KBM-7 (cell line): ENCODE data around the gene FCRLB.
"Not testable (repeated sequence)": the region's sequence is repeated elsewhere in the genome, so short reads cannot be mapped to it uniquely, and the experiment has no call there.

Experiments
- DNase-seq: peaks from one replicate; pipeline ENCODE4 v3.0.0-alpha.2; 2015
- in situ Hi-C: fragments of 300-500 bp; cut with MboI; formaldehyde crosslinking; loops from 2 replicates; pipeline ENCODE4 v1.14.3; 2020; ENCODE audit warnings: low sequenced_read_pairs, low pct_unique_long_range_greater_than_20kb, mixed read lengths

FCRLB gene, protein sequence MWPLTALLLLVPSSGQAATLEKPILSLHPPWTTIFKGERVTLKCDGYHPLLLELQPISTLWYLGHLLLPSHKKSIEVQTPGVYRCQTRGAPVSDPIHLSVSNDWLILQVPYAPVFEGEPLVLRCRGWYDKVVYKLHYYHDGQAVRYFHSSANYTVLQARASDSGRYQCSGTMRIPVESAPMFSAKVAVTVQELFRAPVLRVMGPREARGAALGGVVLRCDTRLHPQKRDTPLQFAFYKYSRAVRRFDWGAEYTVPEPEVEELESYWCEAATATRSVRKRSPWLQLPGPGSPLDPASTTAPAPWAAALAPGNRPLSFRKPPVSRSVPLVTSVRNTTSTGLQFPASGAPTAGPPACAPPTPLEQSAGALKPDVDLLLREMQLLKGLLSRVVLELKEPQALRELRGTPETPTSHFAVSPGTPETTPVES

DNA sequence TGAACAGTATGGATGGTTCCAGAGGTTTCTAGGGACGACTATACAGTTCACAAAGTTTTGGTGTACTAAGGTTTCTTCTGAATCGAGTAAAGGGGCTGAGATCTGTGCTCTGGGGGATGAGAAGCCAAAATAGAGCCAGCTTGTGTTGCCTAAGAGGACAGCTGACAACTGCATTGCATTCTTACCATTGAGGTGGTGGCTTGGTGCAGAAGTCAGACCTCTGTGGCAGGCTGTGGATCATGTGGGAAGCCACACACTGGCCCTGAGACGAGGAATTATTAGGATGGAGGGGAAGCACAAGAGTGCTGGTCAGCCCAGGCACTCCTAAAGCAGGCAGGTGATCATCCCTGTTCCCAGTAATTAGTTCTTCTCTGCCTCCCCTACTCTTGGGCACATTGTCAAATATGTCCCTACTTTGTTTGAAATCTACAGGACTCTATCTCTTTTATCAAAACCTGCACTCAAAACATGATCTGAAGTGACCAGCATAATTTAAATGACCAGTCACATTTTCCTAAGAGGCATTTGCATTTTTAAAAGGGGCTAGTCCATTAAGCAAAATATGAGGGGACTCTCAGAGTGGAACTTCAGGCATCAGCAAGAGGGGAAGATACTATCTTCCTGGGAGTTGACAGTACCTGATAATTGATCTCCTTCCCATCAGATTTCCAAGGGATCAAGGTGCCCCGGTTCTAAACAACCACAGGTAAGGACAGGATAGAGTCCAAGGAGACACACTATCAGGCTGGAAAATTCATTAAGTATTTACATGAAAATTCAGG, at the start of gene FCRLB:
Gene FCRLB, plus strand, starts transcription at position 589 of the 782 bp plus-strand sequence. CDS start 1,129 bp downstream, outside the sequence.
- DNase-seq: no peak
- in situ Hi-C loops: no loop called here

DNA sequence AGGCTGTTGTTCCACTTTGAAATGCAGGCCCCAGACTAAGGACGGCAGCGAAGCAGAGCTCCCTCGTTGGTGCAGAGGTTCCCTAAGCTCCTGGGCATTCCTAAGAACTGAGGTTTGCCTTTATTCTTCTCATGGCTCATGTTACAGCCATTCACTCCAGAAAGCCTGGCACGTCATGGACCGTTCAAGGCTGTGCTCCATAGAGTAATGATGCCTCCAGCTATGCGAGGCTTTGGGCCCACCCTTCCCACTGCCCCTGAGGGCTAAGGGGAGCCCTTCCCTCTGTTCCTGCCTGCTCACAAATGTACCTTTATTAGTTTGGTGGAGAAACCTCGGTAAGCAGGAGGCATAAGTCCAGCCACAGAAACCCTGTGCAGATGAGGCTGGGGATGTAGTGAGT, 47.9 kb upstream of the FCRLB start:
- in situ Hi-C loops, DNase-seq: not testable (repeated sequence)

- in situ Hi-C loops, DNase-seq: not testable (repeated sequence)
These were observed 46.9 kb upstream of the FCRLB start for GRCh38 chr1:161674447-161674846.

GRCh38 chr1:161674908-161675307, 46.4 kb upstream of the FCRLB start:
- in situ Hi-C loops, DNase-seq: not testable (repeated sequence)

DNA sequence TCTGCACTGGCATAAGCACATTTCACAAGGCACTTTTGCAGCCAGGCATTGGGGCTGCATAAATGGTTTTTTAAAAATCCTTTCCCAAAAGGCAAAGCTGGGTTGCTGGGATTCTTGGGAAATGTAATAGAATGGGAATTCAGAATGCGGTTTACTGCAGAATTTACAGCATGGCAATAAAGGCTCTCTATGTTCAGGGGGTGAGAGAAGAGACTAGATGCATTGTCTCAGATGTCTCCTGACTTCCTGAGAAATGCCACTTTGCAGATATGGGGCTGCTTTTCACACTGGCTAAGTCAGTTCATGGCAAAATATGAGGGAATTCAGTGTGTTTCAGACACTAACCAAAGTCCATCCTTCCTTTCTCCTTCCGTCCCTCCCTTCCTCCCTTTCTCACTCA, 44.9 kb upstream of the FCRLB start:
- DNase-seq: no peak
- in situ Hi-C loops: no loop called here

DNA sequence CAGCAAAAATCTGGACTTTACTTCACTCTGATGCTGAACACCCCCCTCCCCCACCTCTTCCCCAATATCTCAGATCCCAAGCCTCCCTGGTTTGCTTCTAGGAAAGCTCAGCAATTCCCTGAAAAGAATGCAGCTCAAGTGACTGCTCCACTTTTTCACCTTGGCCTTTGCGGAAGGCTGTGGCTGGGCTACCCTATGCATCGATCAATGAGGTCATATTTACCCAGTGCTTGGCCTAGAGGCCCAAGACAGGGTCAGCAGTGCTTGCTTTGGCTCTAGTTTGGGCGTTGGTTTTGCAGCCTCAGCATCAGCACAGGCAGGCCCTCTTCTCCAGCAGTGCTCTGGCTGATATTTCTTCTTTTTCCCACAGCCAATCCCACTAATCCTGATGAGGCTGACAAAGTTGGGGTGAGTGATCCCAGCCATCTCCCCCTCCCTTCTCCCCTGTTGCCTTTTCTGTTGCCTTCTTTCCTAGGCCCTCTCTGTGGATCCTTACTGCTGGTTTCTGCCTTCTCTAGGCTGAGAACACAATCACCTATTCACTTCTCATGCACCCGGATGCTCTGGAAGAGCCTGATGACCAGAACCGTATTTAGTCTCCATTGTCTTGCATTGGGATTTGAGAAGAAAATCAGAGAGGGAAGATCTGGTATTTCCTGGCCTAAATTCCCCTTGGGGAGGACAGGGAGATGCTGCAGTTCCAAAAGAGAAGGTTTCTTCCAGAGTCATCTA, 44.2 kb upstream of the FCRLB start:
- DNase-seq: no peak
- in situ Hi-C loops: no loop called here

- DNase-seq: no peak
These were observed 42.8 kb upstream of the FCRLB start for GRCh38 chr1:161678500-161678899.

DNA sequence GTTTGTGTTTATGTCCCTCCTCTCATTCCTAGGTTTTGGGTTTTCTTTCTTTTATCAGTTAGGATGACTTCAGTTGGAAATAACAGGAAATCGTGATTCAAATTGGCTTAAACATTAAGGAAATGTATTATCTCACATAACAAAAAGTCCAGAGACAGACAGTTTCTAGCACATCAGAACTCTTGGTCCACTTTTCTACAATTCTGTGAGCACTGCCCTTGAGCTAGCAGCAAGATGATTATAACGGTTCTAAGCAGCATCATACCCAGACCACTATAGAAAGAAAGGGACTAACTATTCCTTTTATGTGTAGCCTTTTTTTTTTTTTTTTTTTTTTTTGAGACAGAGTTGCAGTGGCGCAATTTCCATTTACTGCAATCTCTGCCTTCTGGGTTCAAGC, 39.5 kb upstream of the FCRLB start:
- DNase-seq: no peak
- in situ Hi-C loops: no loop called here

More at GRCh38 chr1:161678500-161678899, 42.8 kb upstream of the FCRLB start:
- in situ Hi-C loops: no loop called here

DNA sequence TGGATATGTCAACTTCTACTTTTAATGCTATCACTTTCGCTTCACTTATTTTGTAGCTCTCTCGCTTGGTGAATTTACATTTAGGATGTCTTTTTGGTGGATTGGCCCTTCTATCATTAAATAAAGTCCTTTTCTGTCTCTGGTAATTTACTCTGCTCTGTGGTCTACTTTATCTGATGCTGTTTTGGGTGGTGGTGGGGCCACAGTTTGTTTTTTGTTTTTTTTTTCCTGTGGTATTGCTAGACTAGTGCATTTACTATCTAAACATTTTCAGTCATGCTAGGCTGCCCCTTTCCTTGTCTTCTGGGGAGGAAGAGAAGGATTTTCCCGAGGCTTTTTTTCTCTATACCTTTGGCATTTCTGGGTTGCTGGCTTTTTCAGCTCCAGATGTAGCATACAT, 32.4 kb upstream of the FCRLB start:
- DNase-seq: no peak
- in situ Hi-C loops: no loop called here

- DNase-seq: no peak
- in situ Hi-C loops: no loop called here
These were observed 29.5 kb upstream of the FCRLB start for GRCh38 chr1:161691846-161692245.

DNA sequence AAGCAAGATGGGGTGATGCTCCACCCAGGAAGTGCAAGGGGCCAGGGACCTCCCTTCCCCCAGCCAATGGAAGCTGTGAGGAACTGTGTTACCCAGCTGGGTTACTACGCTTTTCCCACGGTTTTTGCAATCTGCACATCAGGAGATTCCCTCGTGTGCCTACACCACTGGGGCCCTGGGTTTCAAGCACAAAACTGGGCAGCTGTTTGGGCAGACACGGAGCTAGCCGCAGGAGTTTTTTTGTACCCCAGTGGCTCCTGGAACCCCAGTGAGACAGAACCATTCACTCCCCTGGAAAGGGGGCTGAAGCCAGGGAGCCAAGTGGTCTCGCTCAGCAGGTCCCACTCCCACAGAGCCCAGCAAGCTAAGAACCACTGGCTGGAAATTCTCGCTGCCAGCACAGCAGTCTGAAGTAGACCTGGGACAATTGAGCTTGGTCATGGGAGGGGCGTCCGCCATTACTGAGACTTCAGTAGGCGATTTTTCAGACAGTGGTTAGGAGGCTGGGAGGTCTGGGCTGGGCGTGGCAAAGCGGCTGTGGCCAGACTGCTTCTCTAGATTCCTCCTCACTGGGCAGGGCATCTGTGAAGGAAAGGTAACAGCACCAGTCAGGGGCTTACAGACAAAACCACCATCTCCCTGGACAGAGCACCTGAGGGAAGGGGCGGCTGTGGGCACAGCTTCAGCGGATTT, 28.2 kb upstream of the FCRLB start:
- DNase-seq, in situ Hi-C loops: not testable (repeated sequence)

DNA sequence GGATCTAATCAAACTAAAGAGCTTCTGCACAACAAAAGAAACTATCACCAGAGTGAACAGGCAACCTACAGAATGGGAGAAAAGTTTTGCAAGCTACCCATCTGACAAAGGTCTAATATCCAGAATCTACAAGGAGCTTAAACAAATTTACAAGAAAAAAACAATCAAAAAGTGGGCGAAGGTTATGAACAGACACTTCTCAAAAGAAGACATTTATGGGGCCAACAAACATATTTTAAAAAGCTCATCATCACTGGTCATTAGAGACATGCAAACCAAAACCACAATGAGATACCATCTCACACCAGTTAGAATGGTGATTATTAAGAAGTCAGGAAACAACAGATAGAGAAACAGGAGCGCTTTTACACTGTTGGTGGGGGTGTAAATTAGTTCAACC, 23.0 kb upstream of the FCRLB start:
- in situ Hi-C loops, DNase-seq: not testable (repeated sequence)

GRCh38 chr1:161702250-161702649, 19.1 kb upstream of the FCRLB start:
- in situ Hi-C loops: no loop called here
- no peak for DNase-seq

GRCh38 chr1:161705537-161705936, 15.8 kb upstream of the FCRLB start:
- in situ Hi-C loops: no loop called here
- DNase-seq: no peak

DNA sequence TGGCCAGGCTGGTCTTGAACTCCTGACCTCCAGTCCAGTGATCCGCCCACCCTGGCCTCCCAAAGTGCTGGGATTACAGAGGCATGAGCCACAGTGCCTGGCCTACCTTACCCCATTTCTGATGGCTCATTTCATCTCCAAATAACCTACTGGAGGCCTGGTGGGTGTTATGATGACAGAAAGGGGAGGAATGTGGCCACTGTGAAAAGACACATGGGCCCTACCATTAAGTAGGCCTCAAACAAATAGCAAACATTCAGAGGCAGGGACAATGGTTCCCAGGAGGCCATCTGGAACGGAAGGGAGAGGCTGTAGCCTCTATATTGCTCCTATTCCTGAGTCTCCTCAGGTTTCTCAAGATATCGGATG, 15.2 kb upstream of the FCRLB start:
- DNase-seq: no peak
- in situ Hi-C loops: no loop called here

GRCh38 chr1:161706482-161707347, 14.6 kb upstream of the FCRLB start, which contains the start of gene FCRLA:
Gene FCRLA (plus strand): TSS chr1:161707229. CDS start chr1:161707265, 36 bp downstream.
- in situ Hi-C loops: no loop called here

DNA sequence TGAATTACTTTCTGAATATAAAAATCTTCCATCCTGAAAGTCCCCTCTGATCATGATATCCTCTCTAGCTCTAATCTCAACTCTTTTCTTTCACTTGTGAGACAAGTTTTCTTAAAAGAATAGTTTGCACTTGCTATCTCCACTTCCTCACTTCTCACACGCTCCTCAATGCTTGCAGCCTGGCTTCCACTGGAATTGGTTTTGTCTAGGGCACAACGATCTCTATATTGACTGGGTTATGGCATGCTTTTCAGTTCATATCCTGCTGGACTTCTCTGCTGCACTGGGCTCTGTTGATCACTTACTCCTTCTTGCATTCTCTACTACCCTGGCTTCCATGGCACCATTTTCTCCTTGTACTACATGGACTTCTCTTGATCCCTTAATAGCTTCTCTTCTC, 13.8 kb upstream of the FCRLB start:
- no peak for DNase-seq
- in situ Hi-C loops: no loop called here

More at GRCh38 chr1:161706482-161707347, 14.6 kb upstream of the FCRLB start, which contains the start of gene FCRLA:
- DNase-seq: peak; percentile 39

GRCh38 chr1:161709373-161709772, 12.0 kb upstream of the FCRLB start:
- in situ Hi-C loops: no loop called here
- DNase-seq: no peak
